GM12892 (cell line): Measurements from ENCODE around the gene OR2F2.

Experiments used
- POLR2A ChIP-seq: IDR thresholded peaks from 2 replicates; pipeline ENCODE4 v1.6.1; 2011; ENCODE audit warnings: low read depth, low read length, control low read depth
- POLR2AphosphoS5 ChIP-seq: IDR thresholded peaks from 2 replicates; pipeline ENCODE4 v1.6.1; 2011; ENCODE audit warnings: low read depth, low read length, control low read depth
- TAF1 ChIP-seq: IDR thresholded peaks from 2 replicates; pipeline ENCODE4 v1.6.1; 2011; ENCODE audit warnings: low read depth, mild to moderate bottlenecking, control low read depth, low read length, borderline replicate concordance

DNA sequence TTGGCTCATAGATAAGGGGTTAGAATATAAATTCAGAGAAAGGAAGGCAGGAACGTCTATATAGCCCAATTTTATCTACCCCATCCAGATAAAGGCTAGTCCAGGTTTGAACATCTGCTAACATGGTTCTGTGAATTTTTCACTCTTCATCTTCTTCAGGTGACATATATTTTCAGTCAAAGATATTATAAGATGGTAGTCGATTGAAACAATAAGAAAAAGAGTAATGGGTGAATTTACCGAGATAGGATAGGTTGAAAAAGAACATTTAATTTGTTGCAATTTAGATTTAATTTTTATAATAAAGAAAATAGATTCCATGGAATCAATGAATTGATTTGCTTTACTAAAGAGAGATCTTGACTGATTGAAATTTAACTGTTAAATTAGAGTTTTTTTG is 19.5 kb downstream of the OR2F2 start, which contains the start of gene OR2F1:
- TF ChIP-seq POLR2A, result no peak
- TF ChIP-seq POLR2AphosphoS5, result no peak
- TF ChIP-seq TAF1, result no peak
